GM19452 (cell line): ENCODE data around the gene ABCA3.
"Not testable (repeated sequence)": the region's sequence is repeated elsewhere in the genome, so short reads cannot be mapped to it uniquely, and the experiment has no call there.

Source experiments
- ATAC-seq: cut with Tn5 transposase; IDR thresholded peaks from one replicate; pipeline ENCODE4 v1.9.1; 2021; ENCODE audit not compliant: unreplicated experiment

The ABCA3 gene

DNA sequence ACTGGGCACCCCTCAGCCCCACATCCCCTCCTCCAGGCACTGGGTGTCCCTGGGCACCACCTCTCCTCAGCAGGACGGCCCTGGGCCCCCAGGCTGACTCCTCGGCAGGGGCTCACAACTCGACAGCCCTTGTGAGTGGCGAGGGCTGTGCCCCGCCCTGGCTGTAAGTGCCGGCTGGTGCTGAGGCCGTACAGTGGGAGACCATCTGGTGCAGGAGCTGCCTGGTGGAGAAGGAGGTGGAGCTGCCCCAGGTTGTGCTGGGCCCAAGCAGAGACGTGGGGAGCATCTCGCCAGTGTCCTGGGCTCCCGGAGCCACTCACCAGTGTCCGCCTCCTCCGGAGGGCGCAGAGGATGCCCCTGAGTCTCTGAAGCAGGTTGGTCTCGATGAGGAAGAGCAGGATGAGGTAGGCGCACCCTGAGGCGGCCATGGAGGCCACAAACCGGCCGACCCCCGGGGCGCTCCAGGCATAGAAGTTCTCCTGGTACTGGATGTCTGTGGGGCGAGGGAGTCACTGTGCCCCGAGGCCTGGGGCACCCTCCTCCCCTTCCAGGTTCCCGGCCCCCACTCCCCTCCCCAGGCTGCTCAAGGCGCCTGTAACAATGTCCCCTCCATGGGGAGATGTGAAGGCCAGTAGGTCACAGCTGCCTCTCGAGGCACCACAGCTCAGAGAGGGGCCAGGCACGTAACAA is 57.5 kb downstream of the ABCA3 start:
- no peak for ATAC-seq

GRCh38 chr16:2282262-2282661 is 58.3 kb downstream of the ABCA3 start:
- no peak for ATAC-seq

- ATAC-seq: no peak
These were observed 59.5 kb downstream of the ABCA3 start for GRCh38 chr16:2280981-2281542.

DNA sequence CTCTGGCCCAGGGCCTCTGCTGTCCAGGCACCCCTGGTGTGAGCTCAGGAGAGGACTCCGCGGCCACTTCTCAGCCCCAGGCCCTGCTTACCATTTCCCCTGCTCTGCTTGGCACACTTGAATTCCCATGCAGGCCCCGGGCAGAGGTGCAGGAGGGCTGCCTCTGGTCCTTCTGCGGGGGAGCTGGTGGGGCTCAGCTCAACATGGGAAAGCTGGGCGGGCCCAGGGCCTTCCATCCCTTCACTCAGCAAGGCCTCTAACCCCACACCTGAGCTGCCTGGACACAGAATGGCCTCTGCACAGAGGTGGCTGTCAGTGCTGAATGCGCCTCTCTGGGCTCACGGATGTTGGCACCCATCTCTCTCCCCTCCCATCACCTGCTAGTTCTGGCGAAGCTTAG is 60.1 kb downstream of the ABCA3 start:
- no peak for ATAC-seq

- ATAC-seq: no peak
These were observed 61.4 kb downstream of the ABCA3 start for GRCh38 chr16:2278956-2279800.

DNA sequence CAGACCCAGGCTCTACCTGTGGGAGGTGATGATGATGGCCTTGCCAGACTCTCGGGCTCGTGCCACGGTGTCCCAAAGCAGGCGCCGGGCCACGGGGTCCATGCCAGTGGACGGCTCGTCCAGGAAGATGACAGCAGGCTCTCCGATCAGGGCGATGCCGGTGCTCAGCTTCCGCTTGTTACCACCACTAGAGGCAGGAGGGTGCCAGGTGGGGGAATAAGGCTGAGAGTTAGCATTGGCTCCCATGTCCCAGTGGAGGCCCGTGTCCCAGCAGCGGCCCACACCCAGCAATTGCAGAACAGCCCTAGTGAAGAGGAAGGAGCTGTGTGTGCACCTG is 62.3 kb downstream of the ABCA3 start:
- ATAC-seq: no peak

GRCh38 chr16:2277466-2278271 is 62.9 kb downstream of the ABCA3 start:
- ATAC-seq: no peak

GRCh38 chr16:2276368-2277195 is 63.9 kb downstream of the ABCA3 start:
- ATAC-seq: no peak

GRCh38 chr16:2275476-2276367 is 64.8 kb downstream of the ABCA3 start:
- no peak for ATAC-seq

GRCh38 chr16:2273931-2274330 is 66.6 kb downstream of the ABCA3 start:
- ATAC-seq: no peak

DNA sequence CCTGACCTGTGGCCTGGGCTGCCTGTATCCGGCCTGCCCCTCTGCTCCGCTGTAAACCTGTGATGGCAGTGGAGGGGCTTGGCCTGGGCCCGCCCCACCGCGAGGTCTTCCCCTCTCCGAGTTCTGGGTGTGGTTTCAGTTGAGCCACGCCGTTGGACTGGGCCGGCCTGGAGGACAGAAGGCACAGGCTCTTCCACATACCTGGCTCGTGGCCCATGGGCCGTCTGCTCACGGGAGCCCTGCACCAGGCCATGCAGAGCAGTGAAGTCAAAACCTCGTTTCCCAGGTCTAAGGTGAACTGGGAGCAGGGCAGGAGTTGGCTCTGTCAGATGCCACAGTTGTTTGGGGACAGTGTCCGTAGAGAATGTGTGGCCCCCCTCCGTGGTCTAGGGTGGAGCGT is 67.0 kb downstream of the ABCA3 start:
- no peak for ATAC-seq

DNA sequence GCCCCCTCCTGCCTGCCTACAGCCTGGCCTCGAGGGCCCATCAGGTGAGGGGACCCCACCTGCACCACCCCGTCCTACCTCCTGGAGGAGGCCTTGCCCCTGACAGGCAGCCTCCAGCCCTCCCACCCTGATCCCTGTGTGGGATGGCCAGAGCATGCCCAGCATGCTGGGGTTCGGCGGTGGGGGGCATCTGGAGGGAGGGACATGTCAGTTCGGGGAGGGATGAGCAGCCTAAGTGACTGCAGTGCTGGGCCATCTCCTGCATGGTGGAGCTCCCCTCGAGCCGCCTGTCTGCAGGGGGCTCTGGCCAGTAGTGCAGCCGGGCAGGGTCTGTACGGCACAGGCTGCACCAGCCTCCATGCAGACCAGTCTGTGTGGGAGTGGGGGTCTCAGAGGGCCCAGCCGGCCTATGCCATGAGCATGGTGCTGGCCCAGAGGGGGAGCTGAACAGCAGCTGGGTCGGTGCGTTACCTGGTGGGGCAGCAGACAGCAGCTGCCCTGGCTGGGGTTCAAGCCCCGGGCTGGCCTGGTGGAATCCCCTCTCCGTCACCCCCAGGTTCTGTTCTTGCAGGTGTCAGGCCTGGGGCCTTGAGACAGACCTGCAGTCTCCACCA is 68.6 kb downstream of the ABCA3 start:
- no peak for ATAC-seq

DNA sequence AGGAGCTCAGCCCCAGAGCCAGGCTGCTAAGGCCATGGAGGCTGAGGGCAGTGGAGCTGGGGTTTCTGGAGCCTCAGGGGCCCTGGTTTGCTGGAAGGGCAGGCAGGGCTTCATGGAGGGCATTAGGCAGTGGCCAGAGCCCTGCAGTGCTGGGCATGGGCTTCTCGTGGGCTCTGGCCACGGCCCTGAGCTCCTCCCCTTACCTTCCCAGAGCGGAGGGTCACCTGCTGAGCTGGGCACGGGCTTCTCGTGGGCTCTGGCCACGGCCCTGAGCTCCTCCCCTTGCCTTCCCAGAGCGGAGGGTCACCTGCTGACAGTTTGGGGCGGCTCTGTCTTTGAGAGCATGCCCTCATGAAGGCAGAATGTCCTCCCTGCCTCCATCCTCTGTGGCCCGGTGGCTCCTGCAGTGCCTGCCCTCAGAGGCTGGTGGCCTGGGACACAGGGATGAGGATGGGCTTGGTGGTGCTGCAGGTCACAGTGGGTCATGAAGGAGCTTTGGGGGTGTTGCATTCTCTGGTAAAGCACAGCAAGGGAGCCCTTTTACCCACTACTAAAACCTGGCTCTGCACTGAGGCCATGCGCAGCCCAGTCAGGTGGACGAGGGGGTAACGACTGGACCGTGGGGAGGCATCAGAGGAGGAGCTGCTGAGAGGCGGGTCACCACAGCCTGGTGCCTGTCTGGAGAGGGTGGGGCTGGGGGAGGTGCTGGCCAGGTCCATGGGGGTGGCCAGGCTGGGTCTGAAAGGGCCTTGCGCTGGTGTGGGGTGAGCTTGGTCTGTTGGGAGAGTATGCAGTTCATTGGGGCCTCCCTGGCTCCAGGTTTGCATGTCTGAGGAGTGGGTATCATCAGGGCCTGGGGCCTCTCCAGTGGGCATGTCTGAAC is 69.7 kb downstream of the ABCA3 start:
- no peak for ATAC-seq

GRCh38 chr16:2270070-2270462 is 70.5 kb downstream of the ABCA3 start:
- ATAC-seq: no peak

- ATAC-seq: peak; percentile 78
These were observed 72.4 kb downstream of the ABCA3 start, which contains the start of gene RNPS1 for GRCh38 chr16:2267913-2268666. RNPS1 (minus strand) TSS chr16:2268126; CDS start chr16:2264643, 3,483 bp downstream.

DNA sequence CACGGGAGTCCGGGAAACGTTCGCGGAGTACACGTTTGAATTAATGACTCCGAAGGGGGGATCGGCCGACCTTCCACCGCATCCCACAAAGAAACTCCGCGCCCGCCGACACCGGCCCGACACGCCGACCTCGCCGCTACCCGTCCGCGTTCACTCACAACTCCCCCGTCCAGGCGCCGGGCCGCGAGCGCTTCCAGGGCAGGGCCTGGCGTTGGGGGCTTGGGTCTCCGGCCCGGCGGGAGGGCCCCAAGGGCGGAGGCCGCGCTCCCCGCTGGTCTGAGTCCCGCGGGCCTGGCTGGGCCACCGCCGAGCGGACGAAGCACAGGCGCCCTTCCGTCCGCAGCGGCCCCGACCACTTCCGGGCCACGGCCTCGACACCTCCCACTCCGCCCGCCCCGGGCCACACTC is 73.0 kb downstream of the ABCA3 start:
- ATAC-seq: peak; percentile 47

DNA sequence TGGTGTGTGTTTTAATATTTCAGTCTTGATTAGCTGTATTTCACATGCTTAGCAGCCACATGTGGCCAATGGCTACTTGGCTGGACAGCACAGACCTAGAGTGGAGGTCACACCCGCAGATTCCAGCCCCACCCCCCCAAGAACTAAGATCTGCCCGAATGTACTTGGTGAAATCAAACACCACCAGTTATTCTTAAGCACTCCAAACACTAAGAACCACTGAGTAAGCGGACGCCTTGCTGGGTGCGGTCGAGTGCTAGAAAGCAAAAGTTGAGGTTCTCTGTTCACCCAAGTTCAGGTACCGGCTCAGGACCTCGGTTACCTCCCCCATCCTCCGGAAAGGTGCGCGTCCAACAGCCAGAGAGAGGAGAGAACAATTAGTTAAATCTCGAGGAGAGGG is 73.6 kb downstream of the ABCA3 start:
- ATAC-seq: not testable (repeated sequence)
